SK-N-SH (cell line): Measurements from ENCODE around the gene SNRNP200. TPM values are rescaled to one million over a fixed set of nuclear protein-coding genes. Genes with fewer than 3 reads are reported as not detected.

Experiments
- CTCF ChIA-PET: fragments of 300-600, 350-600 bp; formaldehyde crosslinking; extraction: SDS; loops from one replicate; lab custom pipeline; 2021; lab: Yijun Ruan, JAX
- POLR2A ChIA-PET: fragments of 350-600 bp; sonication (Branson Sonifier 250); formaldehyde crosslinking; extraction: SDS; loops from one replicate; lab custom pipeline; 2020; ENCODE audit warnings: antibody characterized with exemption, inconsistent platforms; lab: Yijun Ruan, JAX
- DNase-seq: peaks from one replicate; pipeline ENCODE4 v3.0.0; 2012
- H2AFZ ChIP-seq: fragments of 200-600 bp; sonication (generic); 2 replicates; pipeline ENCODE4 v1.8.1; 2016; ENCODE audit warnings: antibody characterized with exemption, mild to moderate bottlenecking, low read depth
- H3F3A ChIP-seq: fragments of 200-600 bp; sonication (generic); replicated peaks from 2 replicates; pipeline ENCODE3; 2016; ENCODE audit warnings: antibody characterized with exemption, mild to moderate bottlenecking; ENCODE audit not compliant: insufficient read depth
- H3K27ac ChIP-seq, 2 experiments: fragments of 200-500 bp in 1 of 2; fragments of 200-600 bp in 1 of 2; sonication (Bioruptor generic) in 1 of 2; sonication (generic), shearing (Covaris generic) in 1 of 2; 2 replicates each; pipeline versions ENCODE4 v1.5.1 to v1.6.1; 2014 to 2016; ENCODE audit warnings: low read depth in 2 of 2, inconsistent platforms in 1 of 2, low read length in 1 of 2, mild to moderate bottlenecking in 1 of 2, mixed read lengths in 1 of 2
- H3K27me3 ChIP-seq: fragments of 200-600 bp; sonication (generic), shearing (Covaris generic); 2 replicates; pipeline ENCODE4 v1.6.1; 2016; ENCODE audit warnings: mixed run types; ENCODE audit not compliant: insufficient read depth
- H3K36me3 ChIP-seq, 2 experiments: fragments of 200-500 bp in 1 of 2; fragments of 200-600 bp in 1 of 2; sonication (Bioruptor generic) in 1 of 2; sonication (generic) in 1 of 2; replicated peaks in 1 of 2; 2 replicates each; pipeline versions ENCODE3 to v1.5.1; 2014 to 2016; ENCODE audit warnings: low read length in 1 of 2, mild to moderate bottlenecking in 1 of 2; ENCODE audit not compliant: insufficient read depth in 2 of 2, control insufficient read depth in 1 of 2
- H3K4me1 ChIP-seq, 2 experiments: fragments of 200-500 bp in 1 of 2; fragments of 200-600 bp in 1 of 2; sonication (Bioruptor generic) in 1 of 2; sonication (generic), shearing (Covaris generic) in 1 of 2; 2 replicates each; pipeline versions ENCODE4 v1.5.1 to v1.6.1; 2014 to 2016; ENCODE audit warnings: low read depth in 1 of 2, low read length in 1 of 2, mixed run types in 1 of 2; ENCODE audit not compliant: insufficient read depth in 2 of 2, control insufficient read depth in 1 of 2
- H3K4me2 ChIP-seq: fragments of 200-600 bp; sonication (generic), shearing (Covaris generic); 2 replicates; pipeline ENCODE4 v1.6.1; 2017; ENCODE audit warnings: mixed run types
- H3K4me3 ChIP-seq, 2 experiments: fragments of 200-500 bp in 1 of 2; fragments of 200-600 bp in 1 of 2; sonication (Bioruptor generic) in 1 of 2; sonication (generic), shearing (Covaris generic) in 1 of 2; 2 replicates each; pipeline versions ENCODE4 v1.5.1 to v1.8.1; 2014 to 2016; ENCODE audit warnings: low read depth in 2 of 2, inconsistent platforms in 1 of 2, low read length in 1 of 2, mild to moderate bottlenecking in 1 of 2, mixed read lengths in 1 of 2, moderate library complexity in 1 of 2
- H3K79me2 ChIP-seq: fragments of 200-600 bp; sonication (generic); 2 replicates; pipeline ENCODE4 v1.8.1; 2017; ENCODE audit warnings: mild to moderate bottlenecking; ENCODE audit not compliant: insufficient read depth
- H3K9ac ChIP-seq: fragments of 200-600 bp; sonication (generic); 2 replicates; pipeline ENCODE4 v1.6.1; 2017; ENCODE audit warnings: mixed run types
- H3K9me2 ChIP-seq: fragments of 200-600 bp; sonication (generic); 2 replicates; pipeline ENCODE4 v1.6.1; 2017; ENCODE audit warnings: mixed run types
- H3K9me3 ChIP-seq: fragments of 200-600 bp; sonication (generic); 2 replicates; pipeline ENCODE4 v1.6.1; 2017; ENCODE audit warnings: mixed run types, mild to moderate bottlenecking, moderate library complexity
- H4K20me1 ChIP-seq: fragments of 200-600 bp; sonication (generic); 2 replicates; pipeline ENCODE4 v1.6.1; 2017; ENCODE audit warnings: mild to moderate bottlenecking, mixed run types; ENCODE audit not compliant: insufficient read depth
- CHD2 ChIP-seq: fragments of 150-350 bp; IDR thresholded peaks from 2 replicates; pipeline ENCODE4 v1.6.1; 2018; ENCODE audit warnings: low read length; ENCODE audit not compliant: partially characterized antibody
- ELF1 ChIP-seq: IDR thresholded peaks from 2 replicates; pipeline ENCODE4 v1.4.0; 2012
- EP300 ChIP-seq, 2 experiments: IDR thresholded peaks; 2 replicates each; pipeline versions ENCODE4 v1.4.0 to v1.6.1; 2012; ENCODE audit warnings: borderline replicate concordance in 1 of 2, low read depth in 1 of 2, low read length in 1 of 2
- EZH2phosphoT487 ChIP-seq: fragments of 200-600 bp; sonication (generic); IDR thresholded peaks from 2 replicates; pipeline ENCODE4 v1.6.1; 2017; ENCODE audit warnings: low read depth, mixed run types, mild to moderate bottlenecking, antibody characterized with exemption, moderate library complexity, borderline replicate concordance
- FOSL2 ChIP-seq: IDR thresholded peaks from 2 replicates; pipeline ENCODE4 v1.4.0; 2012; ENCODE audit warnings: low read depth, mild to moderate bottlenecking, moderate library complexity, borderline replicate concordance
- FOXJ3 ChIP-seq: sonication (generic); formaldehyde crosslinking; IDR thresholded peaks from 2 replicates; pipeline ENCODE4 v1.5.1; 2020; ENCODE audit warnings: mild to moderate bottlenecking, missing genetic modification reagents
- GATA2 ChIP-seq: sonication (generic); formaldehyde crosslinking; IDR thresholded peaks from 2 replicates; pipeline ENCODE4 v1.5.0; 2020; ENCODE audit warnings: mild to moderate bottlenecking, missing genetic modification reagents
- MEF2A ChIP-seq: IDR thresholded peaks from 2 replicates; pipeline ENCODE4 v1.4.0; 2012; ENCODE audit warnings: low read depth, borderline replicate concordance
- MXI1 ChIP-seq: IDR thresholded peaks from 2 replicates; pipeline ENCODE4 v1.6.1; 2012; ENCODE audit warnings: mild to moderate bottlenecking, low read depth, low read length, improper control_type of control experiment
- NRF1 ChIP-seq: IDR thresholded peaks from 2 replicates; pipeline ENCODE4 v1.6.1; 2012; ENCODE audit warnings: low read depth, mild to moderate bottlenecking, low read length
- RAD21 ChIP-seq: IDR thresholded peaks from 2 replicates; pipeline ENCODE4 v1.6.1; 2012; ENCODE audit warnings: mild to moderate bottlenecking, low read length
- RCOR1 ChIP-seq: fragments of 150-350 bp; IDR thresholded peaks from 2 replicates; pipeline ENCODE4 v1.6.1; 2017; ENCODE audit warnings: antibody characterized with exemption, low read length
- RFX5 ChIP-seq: IDR thresholded peaks from 2 replicates; pipeline ENCODE4 v1.6.1; 2012; ENCODE audit warnings: mild to moderate bottlenecking, improper control_type of control experiment, low read length
- RXRA ChIP-seq: IDR thresholded peaks from 2 replicates; pipeline ENCODE4 v1.4.0; 2012; ENCODE audit warnings: low read depth, mild to moderate bottlenecking, borderline replicate concordance
- SMC3 ChIP-seq: IDR thresholded peaks from 2 replicates; pipeline ENCODE4 v1.6.1; 2012; ENCODE audit warnings: low read depth, low read length, improper control_type of control experiment
- TAF1 ChIP-seq: IDR thresholded peaks from 2 replicates; pipeline ENCODE4 v1.6.1; 2012; ENCODE audit warnings: low read depth, mild to moderate bottlenecking, low read length, moderate library complexity, borderline replicate concordance
- TCF12 ChIP-seq: IDR thresholded peaks from 2 replicates; pipeline ENCODE4 v1.4.0; 2012
- YY1 ChIP-seq: IDR thresholded peaks from 2 replicates; pipeline ENCODE4 v1.4.0; 2012; ENCODE audit warnings: low read depth, mild to moderate bottlenecking
- WGBS: methylation state at CpG from one replicate; pipeline ENCODE4 v1.1.6; 2017; ENCODE audit warnings: low lambda C conversion rate; 5-methylcytosine and 5-hydroxymethylcytosine counted together
- polyA plus RNA-seq, 3 experiments: library from polyadenylated mRNA; depleted of rRNA; stranded (reverse); fragments of >200 nt; gene quantifications; 2 replicates each; pipeline ENCODE4 v1.2.3, GENCODE V29; 2012
- TF ChIP-seq, protein P1 (sequence below): fragments of 150-350 bp; IDR thresholded peaks from 2 replicates; pipeline ENCODE4 v1.6.1; 2017; ENCODE audit warnings: antibody characterized with exemption, low read length, low read depth, borderline replicate concordance
- TF ChIP-seq, protein P2 (sequence below): IDR thresholded peaks from 2 replicates; pipeline ENCODE4 v1.4.0; 2012; ENCODE audit warnings: low read depth
- TF ChIP-seq, protein P3 (sequence below): IDR thresholded peaks from 2 replicates; pipeline ENCODE4 v1.6.1; 2012; ENCODE audit warnings: mild to moderate bottlenecking, low read depth, low read length, moderate library complexity
- TF ChIP-seq, protein P4 (sequence below): fragments of 200-600 bp; sonication (generic); IDR thresholded peaks from 2 replicates; pipeline ENCODE4 v1.6.1; 2017; ENCODE audit warnings: antibody characterized with exemption, mild to moderate bottlenecking, moderate library complexity

SNRNP200 gene
- polyA plus RNA-seq, 1 of the 3 experiments (the other 2 are of a cell fraction), result 165 TPM

DNA sequence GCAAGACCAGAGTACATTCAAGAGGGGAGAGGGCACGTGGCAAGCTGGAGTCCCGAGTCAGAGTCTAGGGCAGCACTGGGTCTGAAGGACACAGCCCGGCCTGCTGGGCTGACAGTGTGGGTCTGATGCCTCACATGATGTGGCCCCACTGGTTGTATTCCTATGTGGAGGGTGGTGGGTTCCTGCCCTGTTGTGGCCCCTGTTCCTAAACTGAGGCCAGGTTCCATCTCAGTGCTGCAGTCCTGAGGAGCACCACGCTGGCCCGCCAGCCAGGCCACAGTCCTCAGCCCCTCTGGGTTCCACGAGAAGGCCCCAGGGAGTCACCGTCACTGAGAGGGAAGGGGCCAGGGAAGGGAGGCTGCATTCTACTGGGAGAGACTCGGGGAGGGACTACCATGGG is 52.8 kb downstream of the SNRNP200 start:
- Histone ChIP-seq H4K20me1 (0 out of 2 replicates have a peak, but pooled peaks cover 5% of the 10 kb centered on the region), H3K9me3 (no peaks in the 10 kb centered on the region), H3K4me2 (peak overlapping the region; percentile 54; the same call in 1 of the 2 replicates), H3K27me3 (no peaks in the 10 kb centered on the region), H3K4me1 (peaks cover 21 to 22% of the 10 kb centered on the region in 2 experiments; a peak in 3 of 4 replicates), H2AFZ (no peak overlapping the region), H3K4me3 (no peak overlapping the region), H3K9me2 (no peaks in the 10 kb centered on the region), H3K36me3 (peaks cover 29 to 37% of the 10 kb centered on the region in 2 experiments), H3F3A (peaks cover 27% of the 10 kb centered on the region), H3K27ac (peak overlapping the region; percentile 58 to 80; a peak in 3 of 4 replicates), H3K9ac (no peak overlapping the region), H3K79me2 (peaks cover 44% of the 10 kb centered on the region)
- TF ChIP-seq, protein P1, sequence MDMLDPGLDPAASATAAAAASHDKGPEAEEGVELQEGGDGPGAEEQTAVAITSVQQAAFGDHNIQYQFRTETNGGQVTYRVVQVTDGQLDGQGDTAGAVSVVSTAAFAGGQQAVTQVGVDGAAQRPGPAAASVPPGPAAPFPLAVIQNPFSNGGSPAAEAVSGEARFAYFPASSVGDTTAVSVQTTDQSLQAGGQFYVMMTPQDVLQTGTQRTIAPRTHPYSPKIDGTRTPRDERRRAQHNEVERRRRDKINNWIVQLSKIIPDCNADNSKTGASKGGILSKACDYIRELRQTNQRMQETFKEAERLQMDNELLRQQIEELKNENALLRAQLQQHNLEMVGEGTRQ, result no peak
- TF ChIP-seq FOXJ3 (no peak), CHD2 (no peak), GATA2 (CRISPR knock-in tag) (no peak), FOSL2 (no peak), RCOR1 (no peak), YY1 (no peak), TCF12 (no peak), TAF1 (no peak), EZH2phosphoT487 (no peak), RXRA (no peak), MXI1 (no peak), RFX5 (no peak), ELF1 (no peak)
- TF ChIP-seq, protein P2, sequence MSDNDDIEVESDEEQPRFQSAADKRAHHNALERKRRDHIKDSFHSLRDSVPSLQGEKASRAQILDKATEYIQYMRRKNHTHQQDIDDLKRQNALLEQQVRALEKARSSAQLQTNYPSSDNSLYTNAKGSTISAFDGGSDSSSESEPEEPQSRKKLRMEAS, result no peak
- POLR2A ChIA-PET, result no interaction called here
- no peak for DNase-seq
- CTCF ChIA-PET, result interaction anchor here (1.2 to 1.8 kb wide), 3 partner anchors 10 to 78 kb away, joined by 3 to 5 read pairs (median 5); no protein-coding TSS in a partner anchor
- WGBS, result 92% methylated on average over 7 of the region's 8 CpGs

DNA sequence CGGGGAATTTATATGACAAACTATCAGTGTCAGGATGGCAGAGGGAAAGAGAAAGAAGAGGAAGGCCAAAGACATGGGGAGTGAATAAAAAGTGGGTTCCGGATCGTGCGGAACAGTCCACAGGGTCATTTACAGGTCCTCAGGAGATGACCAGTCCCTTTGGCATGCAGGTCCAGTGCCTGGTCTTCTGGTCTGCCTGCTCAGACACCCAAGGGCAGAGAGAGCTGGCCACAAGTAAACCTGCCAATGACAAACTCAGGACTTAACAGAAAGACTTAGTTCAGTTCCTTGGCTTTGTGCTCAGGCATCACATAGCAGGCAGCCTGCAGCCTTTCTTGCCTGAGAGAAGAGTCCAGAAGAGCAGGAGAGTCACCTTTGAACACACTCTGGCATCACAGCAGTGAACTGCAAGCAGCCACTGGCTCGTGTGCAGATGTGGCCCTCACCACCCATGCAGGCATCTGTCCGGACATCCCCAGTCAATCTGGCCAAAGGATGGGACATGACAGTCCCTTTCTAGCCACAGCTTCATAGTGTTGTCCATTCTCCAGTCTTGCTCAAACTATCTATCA is 53.5 kb downstream of the SNRNP200 start:
- Histone ChIP-seq H2AFZ (no peak overlapping the region), H3K4me1 (peaks cover 21 to 22% of the 10 kb centered on the region in 2 experiments; a peak in 3 of 4 replicates), H4K20me1 (0 out of 2 replicates have a peak, but pooled peaks cover 2% of the 10 kb centered on the region), H3K27ac (peak overlapping the region; percentile 58 to 80), H3K27me3 (no peaks in the 10 kb centered on the region), H3K9ac (0 out of 2 replicates have a peak overlapping the region, but pooled peaks have one; percentile 17), H3K36me3 (peaks cover 29 to 36% of the 10 kb centered on the region in 2 experiments), H3K9me3 (no peaks in the 10 kb centered on the region), H3K4me2 (peak overlapping the region; percentile 54), H3F3A (peaks cover 27% of the 10 kb centered on the region), H3K9me2 (no peaks in the 10 kb centered on the region), H3K4me3 (no peak overlapping the region), H3K79me2 (peaks cover 37% of the 10 kb centered on the region)
- WGBS, result 38% methylated on average over 5 of the region's 6 CpGs
- POLR2A ChIA-PET, result no interaction called here
- DNase-seq, result peak; percentile 82
- CTCF ChIA-PET, result interaction anchor here (1.2 to 1.8 kb wide), 4 partner anchors 11 to 77 kb away, joined by 3 to 5 read pairs (median 4); no protein-coding TSS in a partner anchor
- TF ChIP-seq MEF2A (no peak), EP300 (IDR thresholded peaks at IDR 0.05; ENCODE audit: borderline replicate concordance in 1 of 2, low read depth in 1 of 2, low read length in 1 of 2) (no peak), CHD2 (peak; percentile 73), SMC3 (no peak), RAD21 (no peak), TAF1 (peak; percentile 38; the same call in 1 of the 2 replicates), NRF1 (no peak), ELF1 (peak; percentile 38; the same call in 1 of the 2 replicates), RFX5 (peak; percentile 70)
- TF ChIP-seq, protein P3, sequence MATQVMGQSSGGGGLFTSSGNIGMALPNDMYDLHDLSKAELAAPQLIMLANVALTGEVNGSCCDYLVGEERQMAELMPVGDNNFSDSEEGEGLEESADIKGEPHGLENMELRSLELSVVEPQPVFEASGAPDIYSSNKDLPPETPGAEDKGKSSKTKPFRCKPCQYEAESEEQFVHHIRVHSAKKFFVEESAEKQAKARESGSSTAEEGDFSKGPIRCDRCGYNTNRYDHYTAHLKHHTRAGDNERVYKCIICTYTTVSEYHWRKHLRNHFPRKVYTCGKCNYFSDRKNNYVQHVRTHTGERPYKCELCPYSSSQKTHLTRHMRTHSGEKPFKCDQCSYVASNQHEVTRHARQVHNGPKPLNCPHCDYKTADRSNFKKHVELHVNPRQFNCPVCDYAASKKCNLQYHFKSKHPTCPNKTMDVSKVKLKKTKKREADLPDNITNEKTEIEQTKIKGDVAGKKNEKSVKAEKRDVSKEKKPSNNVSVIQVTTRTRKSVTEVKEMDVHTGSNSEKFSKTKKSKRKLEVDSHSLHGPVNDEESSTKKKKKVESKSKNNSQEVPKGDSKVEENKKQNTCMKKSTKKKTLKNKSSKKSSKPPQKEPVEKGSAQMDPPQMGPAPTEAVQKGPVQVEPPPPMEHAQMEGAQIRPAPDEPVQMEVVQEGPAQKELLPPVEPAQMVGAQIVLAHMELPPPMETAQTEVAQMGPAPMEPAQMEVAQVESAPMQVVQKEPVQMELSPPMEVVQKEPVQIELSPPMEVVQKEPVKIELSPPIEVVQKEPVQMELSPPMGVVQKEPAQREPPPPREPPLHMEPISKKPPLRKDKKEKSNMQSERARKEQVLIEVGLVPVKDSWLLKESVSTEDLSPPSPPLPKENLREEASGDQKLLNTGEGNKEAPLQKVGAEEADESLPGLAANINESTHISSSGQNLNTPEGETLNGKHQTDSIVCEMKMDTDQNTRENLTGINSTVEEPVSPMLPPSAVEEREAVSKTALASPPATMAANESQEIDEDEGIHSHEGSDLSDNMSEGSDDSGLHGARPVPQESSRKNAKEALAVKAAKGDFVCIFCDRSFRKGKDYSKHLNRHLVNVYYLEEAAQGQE, result no peak
- TF ChIP-seq, protein P4, sequence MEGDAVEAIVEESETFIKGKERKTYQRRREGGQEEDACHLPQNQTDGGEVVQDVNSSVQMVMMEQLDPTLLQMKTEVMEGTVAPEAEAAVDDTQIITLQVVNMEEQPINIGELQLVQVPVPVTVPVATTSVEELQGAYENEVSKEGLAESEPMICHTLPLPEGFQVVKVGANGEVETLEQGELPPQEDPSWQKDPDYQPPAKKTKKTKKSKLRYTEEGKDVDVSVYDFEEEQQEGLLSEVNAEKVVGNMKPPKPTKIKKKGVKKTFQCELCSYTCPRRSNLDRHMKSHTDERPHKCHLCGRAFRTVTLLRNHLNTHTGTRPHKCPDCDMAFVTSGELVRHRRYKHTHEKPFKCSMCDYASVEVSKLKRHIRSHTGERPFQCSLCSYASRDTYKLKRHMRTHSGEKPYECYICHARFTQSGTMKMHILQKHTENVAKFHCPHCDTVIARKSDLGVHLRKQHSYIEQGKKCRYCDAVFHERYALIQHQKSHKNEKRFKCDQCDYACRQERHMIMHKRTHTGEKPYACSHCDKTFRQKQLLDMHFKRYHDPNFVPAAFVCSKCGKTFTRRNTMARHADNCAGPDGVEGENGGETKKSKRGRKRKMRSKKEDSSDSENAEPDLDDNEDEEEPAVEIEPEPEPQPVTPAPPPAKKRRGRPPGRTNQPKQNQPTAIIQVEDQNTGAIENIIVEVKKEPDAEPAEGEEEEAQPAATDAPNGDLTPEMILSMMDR, result no peak
